HG03432 (cell line): ENCODE results near the gene SOD3.

Source experiments
- ATAC-seq: cut with Tn5 transposase; IDR thresholded peaks from one replicate; pipeline ENCODE4 v1.9.1; 2021; ENCODE audit warnings: mild to moderate bottlenecking, moderate library complexity; ENCODE audit not compliant: unreplicated experiment

SOD3 gene, protein sequence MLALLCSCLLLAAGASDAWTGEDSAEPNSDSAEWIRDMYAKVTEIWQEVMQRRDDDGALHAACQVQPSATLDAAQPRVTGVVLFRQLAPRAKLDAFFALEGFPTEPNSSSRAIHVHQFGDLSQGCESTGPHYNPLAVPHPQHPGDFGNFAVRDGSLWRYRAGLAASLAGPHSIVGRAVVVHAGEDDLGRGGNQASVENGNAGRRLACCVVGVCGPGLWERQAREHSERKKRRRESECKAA

DNA sequence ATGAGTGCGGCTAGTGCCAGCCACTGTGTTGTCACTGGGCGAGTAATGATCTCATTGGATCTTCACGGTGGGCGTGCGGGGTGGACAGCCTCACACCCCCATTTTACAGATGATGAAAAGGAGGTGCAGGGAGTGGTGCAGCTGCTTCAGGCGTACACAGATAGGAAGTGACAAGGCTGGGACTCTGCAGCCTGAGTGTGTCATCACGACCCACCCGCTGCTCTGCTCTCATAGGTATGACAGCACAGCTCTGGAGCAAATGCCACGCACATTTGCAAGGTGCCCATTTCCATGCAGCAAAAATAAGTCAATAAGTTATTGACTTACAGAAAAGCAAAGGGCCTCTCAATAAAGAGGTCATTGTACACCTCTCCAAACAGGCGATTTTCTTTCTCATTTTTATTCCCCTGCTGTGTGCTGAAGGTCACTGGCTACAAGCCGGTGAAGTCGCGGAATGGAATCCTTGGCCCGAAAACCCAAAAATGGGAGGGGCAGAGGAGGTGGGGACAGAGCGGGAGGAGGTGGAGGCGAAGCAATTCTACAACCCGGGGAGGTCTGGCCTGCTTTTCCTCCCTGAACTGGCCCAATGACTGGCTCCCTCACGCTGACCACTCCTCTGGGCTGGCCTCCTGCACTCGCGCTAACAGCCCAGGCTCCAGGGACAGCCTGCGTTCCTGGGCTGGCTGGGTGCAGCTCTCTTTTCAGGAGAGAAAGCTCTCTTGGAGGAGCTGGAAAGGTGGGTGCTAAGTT is at the start of gene SOD3:
Gene SOD3 (plus strand): TSS at position 658 of the 750 bp plus-strand sequence. CDS start 3,949 bp downstream, outside the sequence.
- no peak for ATAC-seq

DNA sequence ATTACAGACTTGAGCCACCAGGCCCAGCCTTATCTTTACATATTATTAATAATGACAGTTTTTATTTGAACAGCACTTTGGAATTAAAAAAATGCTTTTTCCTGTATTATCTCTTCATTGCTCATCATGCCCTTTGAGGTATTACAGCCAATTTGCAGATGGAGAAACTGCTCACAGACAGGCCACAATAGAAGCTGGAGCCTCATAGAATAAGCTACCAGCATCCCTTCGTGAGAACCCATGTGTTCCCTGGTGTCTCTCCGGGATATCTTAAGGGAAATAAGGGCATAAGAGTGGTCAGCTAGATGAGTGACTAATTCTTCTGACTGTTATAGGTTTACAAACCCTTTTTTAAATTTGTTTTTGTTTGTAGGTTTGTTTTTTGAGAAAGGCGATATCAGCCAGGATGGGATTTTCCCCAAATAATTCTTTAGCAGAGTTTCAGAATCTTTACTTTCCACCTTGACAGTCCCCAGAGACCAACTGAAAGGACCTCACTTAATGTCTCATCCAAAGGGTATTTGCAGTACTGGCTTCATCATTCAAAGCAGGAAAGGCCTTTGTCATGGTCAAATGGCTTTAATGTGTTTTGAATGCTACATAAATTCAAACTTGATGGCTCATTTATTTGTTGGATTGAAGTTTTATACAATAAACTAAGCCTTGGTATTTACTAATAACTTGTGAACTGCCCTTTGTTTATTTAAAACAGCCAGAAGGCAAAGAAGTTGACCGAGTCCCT is 48.0 kb upstream of the SOD3 start:
- ATAC-seq, result no peak

DNA sequence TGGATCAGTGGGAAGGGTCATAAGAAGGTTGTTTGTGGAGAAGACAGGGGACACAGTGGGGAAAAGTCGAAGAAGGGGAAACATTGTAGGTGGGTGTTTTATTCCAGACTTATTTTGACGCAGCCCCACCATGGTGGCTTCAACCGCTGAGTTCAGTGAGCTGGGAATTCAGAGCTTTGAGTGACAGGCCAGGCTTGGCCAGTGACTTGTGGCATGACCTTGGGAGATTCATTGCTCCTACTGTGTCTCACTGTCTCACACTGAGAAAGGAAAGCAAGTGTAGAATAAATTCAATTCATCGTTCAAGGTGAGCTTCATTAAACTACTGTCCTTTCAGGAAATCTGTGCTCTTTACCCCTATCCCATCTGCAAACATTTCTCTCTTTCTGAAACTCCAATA is 47.4 kb upstream of the SOD3 start:
- ATAC-seq, result no peak

DNA sequence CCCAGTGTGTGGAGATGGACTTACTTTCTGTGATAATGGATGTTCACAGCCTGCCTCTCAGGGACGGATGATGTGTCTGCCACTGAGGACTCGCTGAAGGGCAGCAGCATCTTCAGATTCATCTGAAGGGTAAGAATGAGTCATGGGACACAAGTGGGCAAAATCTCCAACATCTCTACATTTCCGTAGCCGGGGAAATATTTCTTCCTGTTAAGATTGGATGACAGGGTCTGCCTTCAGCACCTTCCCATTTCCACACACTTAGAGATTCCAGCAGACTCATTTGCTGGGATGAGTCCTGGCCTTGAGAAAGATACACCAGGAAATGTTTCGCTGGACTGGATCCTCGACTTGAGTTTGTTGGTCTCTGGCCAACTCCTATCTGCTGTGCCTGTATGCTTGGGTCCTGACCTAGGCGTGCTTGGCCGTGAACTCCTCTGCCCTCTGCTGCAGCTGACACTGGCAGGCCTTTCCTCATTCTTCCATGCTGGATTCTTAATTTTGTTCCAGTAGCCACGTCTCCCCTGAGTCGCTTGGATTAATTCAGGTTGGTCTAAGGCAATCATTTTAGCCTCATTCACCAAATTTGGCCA is 46.5 kb upstream of the SOD3 start:
- ATAC-seq, result no peak

DNA sequence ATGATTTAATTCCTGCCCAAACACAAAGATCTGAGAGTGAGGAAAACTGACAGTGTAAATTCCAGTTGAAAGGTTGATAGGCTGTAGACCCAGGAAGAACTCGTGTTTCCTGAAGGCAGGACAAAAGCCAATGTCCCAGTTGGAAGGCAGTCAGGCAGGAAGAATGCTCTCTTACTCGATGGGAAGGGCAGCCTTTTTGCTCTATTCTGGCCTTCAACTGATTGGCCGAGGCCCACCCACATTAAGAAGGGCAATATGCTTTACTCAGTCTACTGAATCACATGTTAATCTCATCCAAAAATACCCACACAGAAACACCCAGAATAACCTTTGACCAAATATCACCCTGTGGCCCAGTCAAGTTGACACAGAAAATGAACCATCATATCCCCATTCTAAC is 45.3 kb upstream of the SOD3 start:
- ATAC-seq, result no peak

DNA sequence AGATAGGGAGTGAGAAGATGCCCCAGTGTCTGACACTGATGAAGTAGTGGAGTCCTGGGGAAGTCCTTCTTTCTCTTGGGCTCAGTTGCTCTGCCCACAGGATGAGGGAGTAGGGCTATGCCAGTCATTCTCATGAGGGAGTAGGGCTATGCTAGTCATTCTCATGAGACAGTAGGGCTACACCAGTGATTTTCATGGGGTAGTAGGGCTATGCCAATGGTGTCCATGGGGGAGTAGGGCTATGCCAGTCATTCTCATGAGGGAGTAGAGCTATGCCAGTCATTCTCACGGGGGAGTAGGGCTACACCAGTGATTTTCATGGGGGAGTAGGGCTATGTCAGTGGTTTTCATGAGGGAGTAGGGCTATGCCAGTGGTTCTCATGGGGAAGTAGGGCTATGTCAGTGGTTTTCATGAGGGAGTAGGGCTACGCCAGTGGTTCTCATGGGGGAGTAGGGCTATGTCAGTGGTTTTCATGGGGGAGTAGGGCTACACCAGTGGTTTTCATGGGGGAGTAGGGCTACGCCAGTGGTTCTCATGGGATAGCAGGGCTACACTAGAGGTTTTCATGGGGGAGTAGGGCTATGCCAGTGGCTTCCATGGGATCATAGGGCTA is 43.3 kb upstream of the SOD3 start:
- no peak for ATAC-seq

DNA sequence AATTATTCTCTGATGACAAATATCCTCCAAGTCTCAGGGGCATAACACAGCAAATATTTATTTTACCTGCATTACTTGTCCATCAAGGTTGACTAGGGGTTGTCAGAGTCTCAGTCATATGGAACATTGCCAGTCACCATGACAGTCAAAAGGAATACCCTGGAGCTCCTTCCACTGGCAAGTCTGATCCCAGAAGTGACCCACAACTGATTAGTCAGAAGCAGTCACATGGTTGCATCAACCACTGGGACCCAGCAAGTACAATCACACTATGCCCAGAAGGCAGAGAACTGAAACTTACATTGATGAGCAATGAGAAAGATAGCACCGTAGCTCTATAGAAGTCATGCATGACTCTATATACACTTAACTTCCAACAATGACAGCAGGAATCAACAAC is 41.9 kb upstream of the SOD3 start:
- peak; percentile 79 for ATAC-seq

DNA sequence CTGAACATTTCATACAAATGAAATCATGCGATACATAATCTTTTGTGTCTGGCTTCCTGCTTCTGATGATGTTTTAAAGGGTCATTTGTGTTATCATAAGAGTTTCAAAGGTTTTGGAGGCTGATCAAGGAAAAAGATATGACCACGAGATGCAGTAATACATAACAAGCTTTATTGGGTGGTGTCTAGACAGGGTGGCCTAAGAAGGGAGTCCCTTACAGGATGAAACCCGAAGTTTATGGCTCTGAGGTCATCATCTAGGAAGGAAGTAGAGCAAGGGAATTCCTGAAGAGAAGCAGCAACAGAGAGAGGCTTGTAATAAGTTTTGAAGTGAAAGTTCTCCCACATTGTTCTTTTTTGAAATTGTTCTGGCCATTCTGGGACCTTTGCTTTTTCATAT is 40.8 kb upstream of the SOD3 start:
- ATAC-seq, result no peak

DNA sequence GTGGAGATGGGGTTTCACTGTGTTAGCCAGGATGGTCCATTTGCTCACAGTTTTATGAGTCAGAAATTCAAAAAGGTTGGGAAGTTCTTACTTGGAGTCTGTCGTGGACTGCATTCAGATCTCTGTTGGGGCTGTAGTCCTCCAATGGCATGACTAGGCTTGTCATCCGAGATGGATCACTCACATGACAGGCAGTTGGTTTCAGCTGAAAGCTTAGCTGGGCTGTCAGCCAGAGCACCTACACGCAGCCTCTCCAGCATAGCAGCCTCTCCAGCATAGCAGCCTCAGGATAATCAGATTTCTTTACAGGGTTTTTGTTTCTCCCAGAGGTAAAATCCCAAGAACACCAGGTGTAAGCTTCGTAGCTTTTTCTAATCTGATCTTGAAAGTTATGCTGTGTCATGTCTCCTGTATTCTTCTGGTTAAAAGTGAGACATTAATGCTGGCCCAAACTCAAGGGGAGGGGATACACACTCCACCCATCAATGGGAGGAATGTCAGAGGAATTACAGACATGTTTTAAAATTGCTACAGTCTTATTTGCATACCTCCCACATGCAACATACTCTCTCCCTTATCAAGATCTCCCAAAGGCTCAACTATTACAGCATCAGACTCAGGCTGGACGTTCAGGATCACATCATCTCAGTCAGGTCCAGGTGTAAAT is 31.6 kb upstream of the SOD3 start:
- ATAC-seq, result no peak

DNA sequence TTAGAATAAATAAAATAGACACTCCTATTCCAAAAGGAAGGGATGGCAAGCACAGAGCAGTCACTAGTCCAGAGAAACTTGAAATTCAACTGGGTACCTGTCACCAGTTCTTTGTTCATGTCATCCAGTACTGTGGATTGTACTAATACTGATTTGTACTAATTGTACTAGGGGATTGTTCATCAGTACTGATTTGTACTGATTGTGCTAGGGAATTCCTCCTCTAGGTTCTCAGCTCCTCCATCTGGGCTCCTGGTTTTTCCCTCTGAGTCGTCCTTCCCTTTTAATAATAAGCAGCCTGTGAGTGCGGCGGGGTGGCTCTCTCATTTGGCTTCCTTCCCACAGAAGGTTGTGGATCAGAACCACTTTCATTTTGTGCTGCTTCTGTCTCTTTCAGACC is 31.0 kb upstream of the SOD3 start:
- no peak for ATAC-seq

DNA sequence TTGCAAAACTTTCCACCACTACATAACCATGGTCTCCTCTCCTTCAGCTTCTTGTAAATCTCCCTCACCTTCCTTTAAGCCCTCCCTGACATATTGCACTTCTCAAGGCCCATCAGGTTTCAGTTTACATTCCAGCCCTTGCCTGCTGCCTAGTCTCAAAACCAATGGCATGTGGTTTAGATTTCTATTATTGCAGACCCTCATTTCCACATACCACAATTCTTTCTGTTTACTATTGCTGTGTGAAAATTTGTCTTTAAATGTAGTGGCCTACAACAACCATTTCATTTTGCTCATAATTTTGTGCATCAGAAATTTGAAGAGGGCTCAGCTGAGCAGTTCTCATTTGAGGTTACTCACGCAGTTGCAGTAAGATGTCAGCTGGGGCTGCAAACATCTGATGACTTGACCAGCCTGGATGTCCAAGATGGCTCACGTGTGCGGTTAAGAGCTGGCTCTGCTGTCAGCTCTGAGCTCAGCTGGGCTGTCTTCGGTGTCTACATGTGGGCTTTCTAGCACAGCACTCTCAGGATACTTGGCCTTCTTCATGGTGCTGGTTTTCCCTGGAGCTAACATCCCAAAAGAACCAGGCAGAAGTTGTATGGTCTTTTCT is 29.9 kb upstream of the SOD3 start:
- no peak for ATAC-seq

DNA sequence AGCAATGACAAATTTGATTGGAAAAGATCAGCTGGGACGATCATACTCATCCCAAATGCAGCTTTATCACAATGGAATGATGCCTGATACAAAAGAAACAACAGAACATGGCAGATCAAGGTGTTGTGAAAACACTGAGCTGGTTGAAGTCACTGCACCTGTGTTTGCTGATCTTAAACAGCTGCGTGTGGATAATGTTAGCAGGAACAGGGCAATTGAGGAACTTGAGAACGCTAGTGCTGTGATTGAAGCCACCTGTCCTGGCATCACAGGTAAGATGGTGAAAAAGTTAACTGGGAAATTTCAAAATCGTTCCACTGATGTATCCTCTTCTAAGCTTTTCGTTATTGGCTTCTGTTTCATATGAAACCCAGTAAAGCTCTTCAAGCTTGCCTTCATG is 27.4 kb upstream of the SOD3 start:
- ATAC-seq, result no peak

DNA sequence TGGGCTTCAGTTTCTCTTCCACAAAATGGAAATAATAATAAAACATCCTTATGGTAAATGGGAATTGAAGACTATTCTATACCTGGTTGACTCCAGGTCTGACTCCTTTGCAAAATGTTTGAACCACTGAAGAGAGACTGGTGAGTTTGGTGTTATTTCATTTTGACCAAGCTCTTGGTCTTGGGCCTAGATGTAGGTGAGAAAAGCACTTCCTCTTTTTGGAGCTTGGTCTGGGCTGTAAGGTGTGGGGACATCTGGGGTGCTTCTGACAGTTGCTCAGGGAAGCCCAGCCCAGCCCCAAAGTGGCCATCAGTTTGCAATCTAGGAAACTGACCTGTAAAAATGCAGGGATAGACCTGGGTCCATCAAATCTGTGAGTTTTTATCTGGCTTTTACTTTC is 26.8 kb upstream of the SOD3 start:
- peak; percentile 70 for ATAC-seq

DNA sequence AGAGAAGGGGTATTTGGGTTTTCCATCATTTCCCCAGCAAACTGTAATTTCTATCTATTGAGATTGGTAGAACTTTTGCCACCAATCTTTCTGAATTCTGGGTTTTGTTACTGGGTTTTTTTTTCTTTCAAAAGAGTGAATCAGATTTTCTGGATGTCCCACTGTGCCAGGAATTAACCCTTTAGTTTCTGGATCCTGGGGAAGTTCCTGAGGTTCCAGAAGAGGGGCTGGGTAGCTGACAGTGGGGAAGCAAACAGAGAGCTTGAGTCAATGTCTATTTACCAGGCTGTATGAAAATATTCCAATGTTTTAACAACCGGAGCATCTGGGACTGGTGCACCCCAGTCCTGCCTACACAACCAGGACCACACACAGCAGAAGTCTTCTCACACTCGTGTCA is 25.8 kb upstream of the SOD3 start:
- ATAC-seq, result no peak

DNA sequence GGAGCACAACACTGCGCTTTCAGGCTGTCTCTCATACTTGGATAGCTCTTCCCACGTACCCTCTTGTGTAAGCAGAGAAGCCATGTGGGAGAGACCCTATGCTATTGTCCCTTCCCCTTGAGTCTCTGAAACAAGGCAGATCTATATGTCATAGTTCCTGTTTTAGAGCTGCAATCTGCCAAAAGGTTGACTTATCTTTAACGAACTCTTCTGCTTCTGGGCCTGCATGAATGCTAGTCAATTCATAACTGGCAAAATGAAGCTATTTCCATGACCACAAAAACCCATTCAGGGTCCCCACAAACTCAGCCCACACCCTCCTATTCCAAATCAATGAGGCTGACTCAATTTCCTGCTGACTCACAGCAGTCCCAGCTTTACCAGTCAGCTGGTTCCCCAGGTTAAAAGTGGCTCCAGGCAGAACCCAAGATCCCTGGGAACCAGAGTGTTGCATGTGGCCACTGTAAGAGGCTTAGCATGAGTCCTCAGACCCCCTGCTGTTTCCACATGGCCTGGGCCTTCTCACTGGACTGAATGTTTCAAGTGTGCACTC is 25.3 kb upstream of the SOD3 start:
- ATAC-seq, result peak; percentile 83

DNA sequence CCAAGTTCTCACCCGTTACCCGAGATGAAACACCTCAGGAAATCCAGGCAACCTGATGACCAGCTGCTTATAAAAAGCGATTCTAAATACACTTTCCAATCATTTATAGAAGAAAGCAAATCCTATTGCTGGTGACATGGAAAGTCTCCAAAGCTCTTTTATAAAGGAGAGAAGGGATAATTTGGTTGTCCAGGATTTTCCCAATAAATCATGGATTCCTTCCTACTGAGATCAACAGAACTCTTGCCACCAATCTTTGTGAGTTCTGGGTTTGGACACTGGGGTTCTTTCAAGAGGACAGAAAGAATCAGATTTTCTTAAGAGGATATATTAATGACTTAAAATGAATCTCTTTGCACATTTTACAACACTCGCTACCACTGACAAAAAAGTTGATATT is 24.7 kb upstream of the SOD3 start:
- no peak for ATAC-seq

DNA sequence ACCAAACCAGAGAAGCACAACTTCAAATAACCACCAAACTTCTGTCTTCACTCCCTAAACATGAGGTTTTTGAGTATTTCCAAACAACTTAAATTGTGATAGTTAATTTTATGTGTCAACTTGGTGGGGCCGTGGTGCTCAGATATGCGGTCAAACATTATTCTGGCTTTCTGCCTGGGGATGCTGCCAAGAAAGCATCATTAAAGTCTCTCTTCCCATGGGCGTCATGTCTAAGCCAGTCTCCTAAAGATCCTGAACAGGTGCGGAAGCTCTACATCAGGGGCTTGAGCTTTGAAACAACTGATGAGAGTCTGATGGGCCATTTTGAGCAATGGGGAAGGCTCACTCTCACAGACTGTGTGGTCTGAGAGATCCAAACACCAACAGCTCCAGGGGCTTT is 24.1 kb upstream of the SOD3 start:
- ATAC-seq, result no peak

DNA sequence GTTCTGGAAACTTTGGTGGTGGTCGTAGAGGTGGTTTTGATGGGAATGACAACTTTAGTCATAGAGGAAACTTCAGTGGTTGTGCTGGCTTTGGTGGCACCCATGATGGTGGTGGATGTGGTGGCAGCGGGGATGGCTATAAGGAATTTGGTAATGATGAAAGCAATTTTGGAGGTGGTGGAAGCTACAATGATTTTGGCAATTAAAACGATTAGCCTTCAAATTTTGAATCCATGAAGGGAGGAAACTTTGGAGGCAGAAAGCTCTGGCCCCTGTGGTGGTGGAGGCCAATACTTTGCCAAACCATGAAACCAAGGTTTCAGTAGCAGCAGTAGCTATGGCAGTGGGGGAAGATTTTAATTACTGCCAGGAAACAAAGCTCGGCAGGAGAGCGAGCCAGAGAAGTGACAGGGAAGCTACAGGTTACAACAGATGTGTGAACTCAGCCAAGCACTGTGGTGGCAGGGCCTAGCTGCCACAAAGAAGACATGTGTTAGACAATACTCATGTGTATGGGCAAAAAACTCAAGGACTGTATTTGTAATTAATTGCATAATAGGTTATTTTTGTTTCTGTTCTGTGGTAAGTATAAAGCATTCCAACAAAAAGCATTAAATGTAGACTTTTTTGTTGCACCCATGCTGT is 23.2 kb upstream of the SOD3 start:
- ATAC-seq, result no peak

DNA sequence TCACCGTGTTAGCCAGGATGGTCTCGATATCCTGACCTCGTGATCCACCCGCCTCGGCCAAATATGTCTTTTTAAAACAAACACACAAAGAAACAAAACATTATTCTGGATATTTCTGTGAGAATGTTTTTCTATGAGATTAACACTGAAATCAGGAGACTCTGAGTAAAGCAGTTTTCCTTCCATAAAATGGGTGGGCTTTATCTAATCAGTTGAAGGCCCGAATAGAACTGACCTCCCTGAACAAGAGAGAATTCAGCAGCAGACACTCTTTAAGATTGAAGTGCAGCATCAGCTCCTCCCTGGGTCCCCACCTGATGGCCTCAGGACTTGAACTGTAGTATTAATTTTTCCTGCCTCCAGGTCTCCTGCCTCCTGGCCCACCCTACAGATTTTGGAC is 22.4 kb upstream of the SOD3 start:
- no peak for ATAC-seq
